Fibroblast of the aortic adventitia (primary cell): Measurements from ENCODE around the gene TSPAN5. TPM values are rescaled to one million over a fixed set of nuclear protein-coding genes. Genes with fewer than 3 reads are reported as not detected.
"Not testable (repeated sequence)": the region's sequence is repeated elsewhere in the genome, so short reads cannot be mapped to it uniquely, and the experiment has no call there.

Experiments used
- DNase-seq: peaks from one replicate; pipeline ENCODE4 v3.0.0-alpha.2; 2010; ENCODE audit warnings: low read depth
- H3K4me3 ChIP-seq: 2 replicates; pipeline ENCODE4 v1.5.1; 2011; ENCODE audit warnings: low read depth, mild to moderate bottlenecking, control low read depth, low read length, moderate library complexity
- CTCF ChIP-seq: IDR thresholded peaks from 2 replicates; pipeline ENCODE4 v1.5.1; 2011; ENCODE audit warnings: mild to moderate bottlenecking, low read length, control low read depth, inconsistent platforms; ENCODE audit not compliant: insufficient read depth
- total RNA-seq: library from RNA; depleted of rRNA; stranded (reverse); fragments of >200 nt; gene quantifications from 2 replicates; pipeline ENCODE4 v1.2.3, GENCODE V29; 2012; ENCODE audit warnings: low replicate concordance

The TSPAN5 gene
- total RNA-seq, 1 donor: 49.0 TPM

GRCh38 chr4:98466868-98467599 lies 191.4 kb downstream of the TSPAN5 start:
- no peak for TF ChIP-seq CTCF
- DNase-seq: no peak
- H3K4me3 ChIP-seq: no peak overlapping the region

GRCh38 chr4:98462487-98462886 lies 195.9 kb downstream of the TSPAN5 start:
- TF ChIP-seq CTCF: no peak
- DNase-seq: no peak
- H3K4me3 ChIP-seq: no peak overlapping the region

- H3K4me3 ChIP-seq, DNase-seq: not testable (repeated sequence)
Measured at GRCh38 chr4:98461121-98461865, 197.1 kb downstream of the TSPAN5 start.

GRCh38 chr4:98457422-98457821 lies 201.0 kb downstream of the TSPAN5 start:
- H3K4me3 ChIP-seq, DNase-seq: not testable (repeated sequence)

- TF ChIP-seq CTCF: no peak
- H3K4me3 ChIP-seq: no peak overlapping the region
- DNase-seq: peak; percentile 25
Measured at GRCh38 chr4:98452091-98452490, 206.3 kb downstream of the TSPAN5 start.

- TF ChIP-seq CTCF: no peak
- no peak for DNase-seq
- H3K4me3 ChIP-seq: no peak overlapping the region
Measured at GRCh38 chr4:98448908-98449307, 209.5 kb downstream of the TSPAN5 start.

- no peak for DNase-seq
- H3K4me3 ChIP-seq: no peak overlapping the region
- no peak for TF ChIP-seq CTCF
Measured at GRCh38 chr4:98447648-98448047, 210.8 kb downstream of the TSPAN5 start.
